Renal pelvis (tissue), 4 donors: ENCODE data around the gene OMG. TPM values are rescaled to one million over a fixed set of nuclear protein-coding genes. Genes with fewer than 3 reads are reported as not detected.
"Not testable (repeated sequence)": the region's sequence is repeated elsewhere in the genome, so short reads cannot be mapped to it uniquely, and the experiment has no call there.

Experiments used
- DNase-seq: peaks from one replicate; pipeline ENCODE4 v3.0.0-alpha.2; 2013
- polyA plus RNA-seq, 3 donors: library from polyadenylated mRNA; unstranded; fragments of 120-200 nt; gene quantifications; one replicate each; pipeline ENCODE4 v1.2.1, GENCODE V29; 2013; ENCODE audit not compliant: insufficient read length in 3 of 3

Gene OMG
- polyA plus RNA-seq, 3 donors = 0.35 to 0.41 (median 0.37) TPM

GRCh38 chr17:31308372-31309334, 11.6 kb upstream of the OMG start:
- no peak for DNase-seq

- no peak for DNase-seq
These were observed 10.6 kb upstream of the OMG start for GRCh38 chr17:31307640-31308039.

- DNase-seq = no peak
These were observed 2.6 kb upstream of the OMG start for GRCh38 chr17:31299624-31300023.

GRCh38 chr17:31296142-31296541, 897 bp downstream of the OMG start:
- no peak for DNase-seq

GRCh38 chr17:31295489-31295871, 1.6 kb downstream of the OMG start:
- DNase-seq = no peak

- no peak for DNase-seq
These were observed 2.1 kb downstream of the OMG start for GRCh38 chr17:31294820-31295488.

- DNase-seq = no peak
These were observed 2.8 kb downstream of the OMG start for GRCh38 chr17:31294231-31294630.

GRCh38 chr17:31293581-31293980, 3.5 kb downstream of the OMG start:
- no peak for DNase-seq

- DNase-seq = no peak
These were observed 5.2 kb downstream of the OMG start for GRCh38 chr17:31291820-31292219.

GRCh38 chr17:31289790-31290189, 7.2 kb downstream of the OMG start:
- no peak for DNase-seq

- not testable (repeated sequence) for DNase-seq
These were observed 9.1 kb downstream of the OMG start for GRCh38 chr17:31287932-31288331.

GRCh38 chr17:31286587-31286986, 10.5 kb downstream of the OMG start:
- DNase-seq = no peak

- no peak for DNase-seq
These were observed 13.2 kb downstream of the OMG start for GRCh38 chr17:31283841-31284240.

GRCh38 chr17:31281061-31281460, 16.0 kb downstream of the OMG start:
- DNase-seq = no peak

GRCh38 chr17:31279401-31279800, 17.6 kb downstream of the OMG start:
- DNase-seq = no peak

GRCh38 chr17:31275116-31275515, 21.9 kb downstream of the OMG start:
- DNase-seq = no peak

GRCh38 chr17:31274252-31274651, 22.8 kb downstream of the OMG start:
- no peak for DNase-seq

- DNase-seq = no peak
These were observed 23.5 kb downstream of the OMG start for GRCh38 chr17:31273516-31273915.

- DNase-seq = no peak
These were observed 24.2 kb downstream of the OMG start for GRCh38 chr17:31272803-31273202.

GRCh38 chr17:31272236-31272635, 24.8 kb downstream of the OMG start:
- DNase-seq = no peak

- DNase-seq = peak; percentile 19
These were observed 27.5 kb downstream of the OMG start for GRCh38 chr17:31269578-31269983.

GRCh38 chr17:31269036-31269577, 27.9 kb downstream of the OMG start:
- DNase-seq = no peak

- no peak for DNase-seq
These were observed 31.0 kb downstream of the OMG start for GRCh38 chr17:31266042-31266441.
